GM23248 (cell line): ENCODE measurements around the gene CARD10. TPM values are rescaled to one million over a fixed set of nuclear protein-coding genes. Genes with fewer than 3 reads are reported as not detected.

Experiments
- DNase-seq: peaks from one replicate; pipeline ENCODE4 v3.0.0-alpha.2; 2015
- H2AFZ ChIP-seq: fragments of 200-600 bp; sonication (generic); 2 replicates; pipeline ENCODE4 v1.6.1; 2016; ENCODE audit warnings: antibody characterized with exemption
- H3F3A ChIP-seq: fragments of 200-600 bp; sonication (generic); 2 replicates; pipeline ENCODE4 v1.6.1; 2016; ENCODE audit warnings: mild to moderate bottlenecking, antibody characterized with exemption, mixed run types; ENCODE audit not compliant: insufficient read depth
- H3K27ac ChIP-seq: fragments of 200-600 bp; sonication (generic); 2 replicates; pipeline ENCODE4 v1.5.1; 2016; ENCODE audit warnings: mild to moderate bottlenecking
- H3K27me3 ChIP-seq: fragments of 200-600 bp; sonication (generic); replicated peaks from 2 replicates; pipeline ENCODE4 v1.6.1; 2016; ENCODE audit warnings: mild to moderate bottlenecking; ENCODE audit not compliant: insufficient read depth
- H3K36me3 ChIP-seq: fragments of 200-600 bp; sonication (generic); 2 replicates; pipeline ENCODE4 v1.6.1; 2016; ENCODE audit warnings: low read depth, mild to moderate bottlenecking
- H3K4me1 ChIP-seq: fragments of 200-600 bp; sonication (generic); 2 replicates; pipeline ENCODE4 v1.6.1; 2016; ENCODE audit warnings: mild to moderate bottlenecking; ENCODE audit not compliant: insufficient read depth
- H3K4me2 ChIP-seq: fragments of 200-600 bp; sonication (generic); one replicate; pipeline ENCODE4 v1.6.1; 2016; ENCODE audit warnings: mild to moderate bottlenecking; ENCODE audit not compliant: unreplicated experiment
- H3K4me3 ChIP-seq: fragments of 200-600 bp; sonication (generic); 2 replicates; pipeline ENCODE4 v1.5.1; 2016; ENCODE audit warnings: mild to moderate bottlenecking
- H3K79me2 ChIP-seq: fragments of 200-600 bp; sonication (generic); 2 replicates; pipeline ENCODE4 v1.6.1; 2016; ENCODE audit warnings: mild to moderate bottlenecking; ENCODE audit not compliant: insufficient read depth
- H3K9ac ChIP-seq: fragments of 200-600 bp; sonication (generic); 2 replicates; pipeline ENCODE4 v1.6.1; 2016; ENCODE audit warnings: mild to moderate bottlenecking
- H3K9me2 ChIP-seq: fragments of 200-600 bp; sonication (generic); 2 replicates; pipeline ENCODE4 v1.6.1; 2016; ENCODE audit warnings: mixed run types, mild to moderate bottlenecking, moderate library complexity; ENCODE audit not compliant: insufficient read depth
- H3K9me3 ChIP-seq: fragments of 200-600 bp; sonication (generic); one replicate; pipeline ENCODE4 v1.6.1; 2017; ENCODE audit warnings: low read depth
- H4K20me1 ChIP-seq: fragments of 200-600 bp; sonication (generic); 2 replicates; pipeline ENCODE4 v1.6.0; 2016; ENCODE audit not compliant: insufficient read depth
- EZH2 ChIP-seq: fragments of 200-600 bp; sonication (generic); IDR thresholded peaks from 2 replicates; pipeline ENCODE4 v1.6.1; 2018; ENCODE audit warnings: antibody characterized with exemption, mild to moderate bottlenecking; ENCODE audit not compliant: insufficient read depth, poor library complexity, severe bottlenecking
- EZH2phosphoT487 ChIP-seq: fragments of 200-600 bp; sonication (generic); IDR thresholded peaks from 2 replicates; pipeline ENCODE4 v1.6.1; 2018; ENCODE audit warnings: antibody characterized with exemption, moderate library complexity, mild to moderate bottlenecking, low read depth; ENCODE audit not compliant: insufficient read depth
- WGBS, 2 experiments: methylation state at CpG; one replicate each; pipeline ENCODE4 v1.1.6; 2015 to 2017; ENCODE audit warnings: low lambda C conversion rate in 2 of 2, low coverage in 1 of 2; ENCODE audit errors: missing lambda C conversion rate in 2 of 2; 5-methylcytosine and 5-hydroxymethylcytosine counted together
- in situ Hi-C: fragments of 300-500 bp; cut with MboI; formaldehyde crosslinking; loops from 2 replicates; pipeline ENCODE4 v1.15.0; 2020
- polyA plus RNA-seq: library from polyadenylated mRNA; unstranded; fragments of >200 nt; fragmentation: Nextera tagmentation; extraction: Ambion mirVana; gene quantifications from 2 replicates; pipeline ENCODE4 v1.2.1, GENCODE V29; 2016
- total RNA-seq: library from RNA; depleted of rRNA; stranded (reverse); fragments of >200 nt; shearing (Covaris generic); gene quantifications from 2 replicates; pipeline ENCODE4 v1.2.3, GENCODE V29; 2014

The CARD10 gene
- total and polyA plus RNA-seq, 2 experiments from 2014 or later, result 2.8 to 4.4 TPM

DNA sequence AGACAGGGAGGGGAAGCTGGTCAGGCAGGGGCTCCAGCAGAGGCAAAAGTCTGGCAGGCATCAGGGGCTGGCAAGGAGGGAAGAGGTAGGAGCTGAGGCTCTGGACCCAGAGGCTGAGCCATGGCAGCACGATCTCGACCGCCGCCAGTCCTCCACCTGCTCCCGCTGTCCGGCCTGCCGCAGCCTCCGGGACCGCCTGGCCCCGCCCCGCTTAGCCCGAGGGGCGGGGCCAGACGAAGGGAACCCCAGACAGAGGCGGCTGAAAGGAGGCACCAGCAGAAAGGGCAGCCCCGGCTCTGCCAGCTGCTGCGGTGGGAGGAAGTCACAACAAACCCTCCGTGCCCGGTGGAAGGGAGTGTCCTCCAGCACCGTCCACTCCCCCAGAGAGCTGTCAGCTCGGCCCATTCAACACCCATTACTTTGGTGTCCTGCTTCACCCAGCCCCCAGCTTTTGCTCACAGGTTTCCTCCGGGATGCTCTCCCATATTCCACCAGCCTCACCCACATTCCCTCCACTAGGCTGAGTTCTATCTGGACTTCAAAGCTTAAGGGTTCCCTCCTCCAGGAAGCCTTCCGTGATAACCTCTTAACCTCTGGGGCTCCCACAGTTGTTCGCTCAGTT is 32.9 kb downstream of the CARD10 start, which contains the start of gene MFNG:
Gene MFNG (minus strand): TSS at position 161 of the 622 bp plus-strand sequence. CDS start 207 bp downstream, outside the sequence.
- no peaks in the 10 kb centered on the region for H3K9me2 ChIP-seq
- no peaks in the 10 kb centered on the region for H4K20me1 ChIP-seq
- H3K4me3 ChIP-seq, result no peak within 1 kb of the TSS
- 0 out of 2 replicates have a peak, but pooled peaks cover 6% of the 10 kb centered on the region for H3K27me3 ChIP-seq
- in situ Hi-C loops, result no loop called here
- peaks cover 4% of the 10 kb centered on the region; the same call in 1 of the 2 replicates for H3K4me1 ChIP-seq
- no peaks in the 10 kb centered on the region for H3F3A ChIP-seq
- no peak for TF ChIP-seq EZH2
- no peak for TF ChIP-seq EZH2phosphoT487
- 7% methylated on average over 18 to 23 of the region's 24 CpGs for WGBS, 2 experiments
- no peak within 1 kb of the TSS for H3K4me2 ChIP-seq
- no peak within 1 kb of the TSS for H3K27ac ChIP-seq
- no peak within 1 kb of the TSS for H2AFZ ChIP-seq
- DNase-seq, result peak; percentile 68
- no peaks in the 10 kb centered on the region for H3K36me3 ChIP-seq
- no peaks in the 10 kb centered on the region for H3K9me3 ChIP-seq
- H3K9ac ChIP-seq, result no peak within 1 kb of the TSS
- H3K79me2 ChIP-seq, result no peaks in the 10 kb centered on the region

DNA sequence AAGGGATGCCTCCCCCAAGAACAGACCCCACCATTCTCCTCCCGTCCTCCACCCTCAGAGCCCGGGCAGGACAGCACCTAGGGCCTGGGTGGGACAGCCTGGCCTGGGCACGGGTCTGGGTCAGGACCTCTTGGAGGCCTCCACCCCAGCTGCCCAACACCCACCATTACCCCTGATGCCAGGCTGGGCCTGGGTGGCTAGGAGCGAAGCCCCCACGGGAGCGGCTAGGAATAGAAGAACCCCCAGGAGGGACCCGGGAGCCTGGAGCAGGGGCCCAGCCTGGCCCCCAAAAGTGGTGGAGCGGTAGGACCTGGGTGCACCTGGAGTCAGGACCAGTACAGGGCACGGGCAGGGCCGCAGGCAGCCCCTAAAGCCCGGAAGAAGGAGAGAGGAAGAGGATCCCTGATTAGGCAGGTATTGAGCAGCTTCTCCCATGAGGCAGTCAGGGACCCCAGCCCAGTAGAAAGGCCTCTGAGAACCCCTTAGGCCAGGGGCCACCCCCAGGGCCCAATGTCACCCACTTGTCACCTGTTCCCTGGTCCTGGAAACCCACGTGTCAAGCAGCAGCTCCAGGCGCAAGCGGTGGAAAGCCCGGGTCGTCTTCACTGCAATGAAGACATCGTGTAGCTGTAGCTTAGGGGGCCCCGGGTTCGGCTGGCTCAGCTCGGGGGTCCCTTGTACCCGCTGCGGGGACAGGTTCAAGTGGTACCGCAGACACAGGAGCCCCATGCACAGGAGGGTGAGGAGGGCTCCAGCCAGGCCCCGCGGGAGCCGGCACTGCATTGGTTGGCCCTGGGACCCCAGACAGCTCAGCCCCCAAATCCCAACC is 33.6 kb downstream of the CARD10 start:
- Histone ChIP-seq H3K9ac (no peak overlapping the region), H3K27me3 (0 out of 2 replicates have a peak, but pooled peaks cover 6% of the 10 kb centered on the region), H3K4me1 (peaks cover 4% of the 10 kb centered on the region; the same call in 1 of the 2 replicates), H3K9me2 (no peaks in the 10 kb centered on the region), H4K20me1 (no peaks in the 10 kb centered on the region), H3K4me3 (no peak overlapping the region), H3K27ac (no peak overlapping the region), H3K79me2 (no peaks in the 10 kb centered on the region), H3K9me3 (no peaks in the 10 kb centered on the region), H2AFZ (no peak overlapping the region), H3K4me2 (no peak overlapping the region), H3F3A (no peaks in the 10 kb centered on the region), H3K36me3 (no peaks in the 10 kb centered on the region)
- 47 to 50% methylated on average over 25 to 26 of the region's 26 CpGs for WGBS, 2 experiments
- no peak for DNase-seq
- TF ChIP-seq EZH2phosphoT487, result no peak
- TF ChIP-seq EZH2, result no peak
- in situ Hi-C loops, result no loop called here

DNA sequence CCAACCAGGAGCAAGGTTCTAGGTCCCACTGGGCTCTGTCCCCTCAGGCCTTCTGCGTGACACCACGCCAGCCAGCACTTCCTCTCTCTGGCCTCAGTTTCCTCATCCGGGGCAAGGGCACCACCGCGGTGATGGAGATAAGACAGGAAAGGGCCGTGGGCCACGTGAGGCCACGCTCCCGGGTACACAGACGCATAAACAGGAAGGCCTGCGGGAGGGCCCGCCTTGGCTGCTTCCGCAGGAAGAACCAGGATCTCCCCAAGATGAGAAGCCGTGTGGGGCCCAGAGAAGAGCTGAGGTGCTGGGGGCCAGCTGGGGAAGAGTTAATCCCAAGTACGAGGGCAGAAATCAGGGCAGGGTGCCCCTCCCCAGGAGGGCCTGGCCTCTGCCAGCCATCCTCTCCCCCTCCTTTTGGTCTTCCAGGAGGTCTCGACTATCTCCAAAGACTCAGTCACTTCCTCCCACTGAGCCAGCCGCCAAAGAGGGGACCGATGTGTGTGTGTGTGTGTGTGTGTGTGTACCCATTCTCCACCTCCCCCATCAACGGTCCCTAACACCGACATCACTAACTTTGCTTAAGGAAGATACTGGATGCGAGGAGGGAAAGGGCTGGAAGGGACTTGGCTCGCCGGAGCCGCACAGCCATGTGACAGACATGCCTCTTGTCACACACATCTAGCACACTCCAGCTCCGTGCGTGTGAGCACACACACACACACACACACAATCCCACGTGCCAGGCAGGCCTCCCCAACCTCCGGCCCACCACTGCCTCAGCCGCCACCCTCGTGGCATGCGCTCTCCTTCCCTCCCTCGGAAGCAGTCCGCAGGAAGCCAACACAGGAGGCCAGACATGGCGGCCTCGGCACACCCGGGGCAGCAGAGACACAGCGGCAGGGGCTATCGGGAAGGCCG is 34.5 kb downstream of the CARD10 start:
- Histone ChIP-seq H3K9me2 (no peaks in the 10 kb centered on the region), H3K27me3 (0 out of 2 replicates have a peak, but pooled peaks cover 6% of the 10 kb centered on the region), H3K4me3 (no peak overlapping the region), H3F3A (no peaks in the 10 kb centered on the region), H2AFZ (no peak overlapping the region), H3K4me1 (peaks cover 4% of the 10 kb centered on the region; the same call in 1 of the 2 replicates), H4K20me1 (no peaks in the 10 kb centered on the region), H3K9ac (no peak overlapping the region), H3K36me3 (no peaks in the 10 kb centered on the region), H3K27ac (no peak overlapping the region), H3K4me2 (no peak overlapping the region), H3K79me2 (no peaks in the 10 kb centered on the region), H3K9me3 (no peaks in the 10 kb centered on the region)
- no peak for DNase-seq
- in situ Hi-C loops, result no loop called here
- WGBS, 2 experiments, result 69 to 74% methylated on average over 37 to 39 of the region's 39 CpGs
- no peak for TF ChIP-seq EZH2

DNA sequence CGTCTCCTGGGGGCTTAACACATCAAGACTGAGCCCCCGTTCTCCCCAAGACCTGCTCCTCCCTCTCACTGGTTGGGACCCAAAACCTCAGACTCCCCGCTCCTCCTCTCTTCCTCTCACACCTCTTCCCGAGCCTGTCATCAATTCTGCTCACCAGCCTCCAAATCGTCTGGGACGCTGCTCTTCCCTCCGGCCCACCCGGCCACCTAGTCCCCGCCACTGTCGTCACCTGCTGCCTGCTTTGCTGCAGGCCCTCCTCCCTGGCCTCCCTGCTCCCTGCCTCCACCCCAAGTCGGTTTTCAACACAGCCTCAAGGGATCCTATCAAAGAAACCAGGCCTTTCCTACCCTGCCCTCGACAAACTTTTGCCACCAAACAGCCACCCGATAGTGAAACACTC is 36.2 kb downstream of the CARD10 start:
- H3K79me2 ChIP-seq, result no peaks in the 10 kb centered on the region
- H3K9me3 ChIP-seq, result no peaks in the 10 kb centered on the region
- H3K27ac ChIP-seq, result no peak overlapping the region
- no peak overlapping the region for H3K4me2 ChIP-seq
- no peaks in the 10 kb centered on the region for H4K20me1 ChIP-seq
- peak overlapping the region; percentile 68; the same call in 1 of the 2 replicates for H2AFZ ChIP-seq
- H3F3A ChIP-seq, result no peaks in the 10 kb centered on the region
- 53% methylated on average over 13 of the region's 13 CpGs for WGBS, 2 experiments
- no peaks in the 10 kb centered on the region for H3K9me2 ChIP-seq
- H3K4me1 ChIP-seq, result peaks cover 4% of the 10 kb centered on the region; the same call in 1 of the 2 replicates
- in situ Hi-C loops, result no loop called here
- no peak overlapping the region for H3K4me3 ChIP-seq
- H3K36me3 ChIP-seq, result no peaks in the 10 kb centered on the region
- no peak overlapping the region for H3K9ac ChIP-seq
- 0 out of 2 replicates have a peak, but pooled peaks cover 6% of the 10 kb centered on the region for H3K27me3 ChIP-seq
- no peak for DNase-seq
- TF ChIP-seq EZH2phosphoT487 (no peak), EZH2 (no peak)
